Mucosa of stomach (tissue), 1 donor: ENCODE data around the gene HSF2BP.
"Not testable (repeated sequence)": the region's sequence is repeated elsewhere in the genome, so short reads cannot be mapped to it uniquely, and the experiment has no call there.

Experiments
- H3K27me3 ChIP-seq: one replicate; pipeline ENCODE4 v1.7.0; 2013; ENCODE audit warnings: mild to moderate bottlenecking, low read length; ENCODE audit not compliant: control insufficient read depth, insufficient read depth
- H3K36me3 ChIP-seq: one replicate; pipeline ENCODE4 v1.7.0; 2013; ENCODE audit warnings: low read length; ENCODE audit not compliant: control insufficient read depth, insufficient read depth
- H3K4me1 ChIP-seq: one replicate; pipeline ENCODE4 v1.7.0; 2013; ENCODE audit warnings: mild to moderate bottlenecking, low read length; ENCODE audit not compliant: control insufficient read depth, insufficient read depth
- H3K4me3 ChIP-seq: one replicate; pipeline ENCODE4 v1.7.0; 2013; ENCODE audit warnings: low read length
- H3K9ac ChIP-seq: one replicate; pipeline ENCODE4 v1.7.0; 2013; ENCODE audit warnings: mild to moderate bottlenecking, low read length, moderate library complexity
- H3K9me3 ChIP-seq: one replicate; pipeline ENCODE4 v1.7.0; 2013; ENCODE audit warnings: mild to moderate bottlenecking, low read length, moderate library complexity; ENCODE audit not compliant: control insufficient read depth
- donor health status: Pancreatic carcinoma.

HSF2BP gene

DNA sequence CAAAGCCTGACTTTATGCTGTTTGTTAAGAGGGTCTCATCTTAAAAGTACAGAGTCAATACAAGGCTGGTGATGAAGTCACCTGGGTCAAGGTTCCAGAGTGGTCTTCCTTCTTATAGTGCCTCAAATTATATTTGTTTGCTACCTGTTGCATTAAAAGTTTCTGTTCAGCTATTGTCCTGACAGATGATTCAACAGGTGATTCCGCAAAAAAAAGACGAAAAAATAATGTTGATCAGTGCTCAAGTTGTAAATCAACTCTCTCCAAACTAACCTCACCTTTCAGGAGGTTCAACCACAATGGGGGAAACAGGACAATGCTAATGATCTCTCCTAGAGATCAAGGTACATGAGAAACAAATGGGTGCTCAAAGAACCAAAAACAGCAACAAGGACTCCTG lies 35.7 kb downstream of the HSF2BP start:
- Histone ChIP-seq H3K9ac (no peak overlapping the region), H3K36me3 (no peaks in the 10 kb centered on the region), H3K27me3 (no peaks in the 10 kb centered on the region)

DNA sequence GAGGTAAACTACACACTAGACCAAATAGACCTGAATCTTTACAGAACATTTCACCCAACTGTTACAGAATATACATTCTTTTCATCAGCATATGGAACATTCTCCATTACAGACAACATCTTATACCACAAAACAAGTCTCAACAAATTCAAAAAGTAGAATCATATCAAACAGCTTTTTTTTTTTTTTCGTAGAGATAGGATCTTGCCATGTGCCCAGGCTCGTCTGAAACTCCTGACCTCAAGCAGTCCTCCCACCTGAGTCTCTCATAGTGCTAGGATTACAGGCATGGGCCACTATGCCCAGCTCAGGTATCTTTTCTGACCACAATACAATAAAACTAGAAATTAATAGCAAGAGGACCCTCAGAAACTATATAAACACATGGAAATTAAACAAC lies 36.5 kb downstream of the HSF2BP start:
- Histone ChIP-seq H3K9me3 (peaks cover 5% of the 10 kb centered on the region), H3K4me1 (peaks cover 26% of the 10 kb centered on the region), H3K27me3 (no peaks in the 10 kb centered on the region), H3K36me3 (no peaks in the 10 kb centered on the region), H3K4me3 (no peak overlapping the region), H3K9ac (no peak overlapping the region)

More for the DNA sequence above, 35.7 kb downstream of the HSF2BP start:
- Histone ChIP-seq H3K9me3 (peaks cover 5% of the 10 kb centered on the region), H3K4me3 (no peak overlapping the region), H3K4me1 (peaks cover 23% of the 10 kb centered on the region)

- H3K36me3 ChIP-seq = no peaks in the 10 kb centered on the region
- no peaks in the 10 kb centered on the region for H3K27me3 ChIP-seq
- peaks cover 5% of the 10 kb centered on the region for H3K9me3 ChIP-seq
- no peak overlapping the region for H3K4me3 ChIP-seq
- no peak overlapping the region for H3K9ac ChIP-seq
- peaks cover 9% of the 10 kb centered on the region for H3K4me1 ChIP-seq
Observed at GRCh38 chr21:43619856-43620255, 39.4 kb downstream of the HSF2BP start.

DNA sequence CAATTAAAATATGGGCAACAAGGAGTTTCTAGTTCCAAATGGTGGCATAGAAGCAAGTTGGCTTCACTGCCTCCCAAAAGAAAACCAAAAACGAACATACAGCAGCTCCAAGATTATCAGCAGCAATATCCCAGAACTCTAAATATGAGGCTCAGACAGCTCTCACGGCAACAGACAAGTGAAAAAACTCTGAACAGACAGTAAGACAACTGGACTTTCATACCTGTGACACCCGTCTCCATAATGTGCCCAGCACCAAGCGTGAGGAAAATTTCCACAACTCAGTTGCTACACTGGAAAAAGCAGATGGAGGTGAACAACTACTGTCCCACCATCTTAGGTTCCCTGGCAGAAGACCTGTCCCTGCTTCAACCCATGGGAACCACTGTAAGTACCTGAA lies 39.9 kb downstream of the HSF2BP start:
- Histone ChIP-seq H3K4me1 (peaks cover 9% of the 10 kb centered on the region), H3K27me3 (no peaks in the 10 kb centered on the region), H3K9me3 (peaks cover 5% of the 10 kb centered on the region), H3K36me3 (no peaks in the 10 kb centered on the region), H3K9ac (no peak overlapping the region), H3K4me3 (no peak overlapping the region)

DNA sequence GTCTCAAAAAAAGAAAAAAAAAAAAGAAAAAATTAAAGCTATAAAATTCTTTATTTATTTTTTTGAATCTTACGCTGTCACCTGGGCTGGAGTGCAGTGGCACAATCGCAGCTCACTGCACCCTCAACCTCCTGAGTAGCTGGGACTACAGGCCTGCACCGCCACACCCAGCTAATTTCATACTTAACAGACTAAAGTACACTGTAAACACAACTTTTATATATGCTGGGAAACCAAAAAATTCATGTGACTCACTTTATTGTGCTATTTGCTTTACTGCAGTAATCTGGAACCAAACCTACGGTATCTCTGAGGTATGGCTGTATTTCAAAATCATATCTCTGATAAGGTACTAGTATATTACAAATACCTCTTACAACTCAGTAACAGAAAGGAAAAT lies 40.3 kb downstream of the HSF2BP start:
- Histone ChIP-seq H3K4me1 (peaks cover 9% of the 10 kb centered on the region), H3K9me3 (peaks cover 5% of the 10 kb centered on the region), H3K4me3 (no peak overlapping the region), H3K9ac (no peak overlapping the region), H3K27me3 (no peaks in the 10 kb centered on the region), H3K36me3 (no peaks in the 10 kb centered on the region)

GRCh38 chr21:43616861-43617260 lies 42.4 kb downstream of the HSF2BP start:
- H3K9ac ChIP-seq, H3K9me3 ChIP-seq, H3K36me3 ChIP-seq, H3K27me3 ChIP-seq, H3K4me3 ChIP-seq: not testable (repeated sequence)
- peaks cover 13% of the 10 kb centered on the region for H3K4me1 ChIP-seq

DNA sequence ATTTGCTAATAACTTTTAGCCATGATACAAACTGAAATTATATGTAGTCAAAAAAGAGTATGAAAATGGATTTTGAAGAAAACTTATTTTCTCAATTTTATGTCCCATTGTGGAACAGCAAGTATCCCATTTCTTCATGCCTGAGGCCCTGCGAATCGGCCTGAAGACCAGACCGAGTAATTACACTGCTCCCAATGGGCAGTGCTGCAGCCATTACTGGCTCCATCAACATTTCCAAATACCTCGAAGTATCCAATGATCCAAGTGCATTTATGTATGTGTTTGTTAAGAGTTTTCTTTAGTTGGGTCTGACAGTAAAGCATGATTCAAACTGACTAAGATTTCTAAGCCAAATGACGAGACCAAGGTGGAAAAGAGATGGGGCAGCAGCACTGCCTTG lies 44.4 kb downstream of the HSF2BP start:
- Histone ChIP-seq H3K4me1 (peaks cover 20% of the 10 kb centered on the region), H3K4me3 (no peak overlapping the region), H3K36me3 (no peaks in the 10 kb centered on the region), H3K9ac (no peak overlapping the region), H3K27me3 (no peaks in the 10 kb centered on the region), H3K9me3 (no peaks in the 10 kb centered on the region)

DNA sequence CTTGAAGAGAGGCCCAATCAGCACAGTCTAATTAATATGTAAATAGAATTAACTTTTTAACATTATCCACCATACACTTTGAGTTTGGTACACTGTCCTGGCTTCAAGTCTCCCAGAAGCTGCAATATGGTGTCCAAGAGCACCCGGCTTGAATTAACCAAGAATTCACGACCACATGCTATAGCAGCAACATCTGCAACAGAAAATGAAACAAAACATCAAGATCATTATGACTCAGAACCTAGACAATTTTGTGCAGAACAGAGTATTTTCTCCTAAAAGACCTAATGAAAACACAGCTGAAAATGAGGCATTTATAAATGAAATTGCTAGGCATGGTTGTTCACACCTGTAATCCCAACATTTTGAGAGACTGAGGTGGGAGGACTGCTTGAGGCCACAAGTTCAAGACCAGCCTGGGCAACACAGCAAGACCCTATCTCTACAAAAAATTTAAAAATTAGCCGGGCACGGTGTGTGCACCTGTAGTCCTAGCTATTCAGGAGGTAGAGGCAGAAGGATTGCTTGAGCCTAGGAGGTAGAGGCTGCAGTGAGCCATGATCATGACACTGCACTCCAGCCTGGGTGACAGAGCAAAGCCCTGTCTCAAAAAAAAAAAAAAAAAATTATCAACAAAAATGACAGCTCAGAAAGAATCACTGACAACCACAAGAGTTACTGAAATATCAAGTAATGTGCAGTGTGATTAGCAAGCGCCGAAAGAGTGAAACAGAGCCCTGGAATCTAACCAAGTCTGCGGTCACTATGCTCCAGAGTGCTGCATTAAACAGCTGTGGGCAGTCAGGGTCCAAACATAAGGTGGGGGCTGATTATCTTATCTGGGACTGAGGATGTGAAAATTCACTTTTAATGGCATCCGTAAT lies 45.3 kb downstream of the HSF2BP start:
- H3K27me3 ChIP-seq = no peaks in the 10 kb centered on the region
- H3K9ac ChIP-seq = no peak overlapping the region
- H3K4me3 ChIP-seq = no peak overlapping the region
- no peaks in the 10 kb centered on the region for H3K9me3 ChIP-seq
- H3K36me3 ChIP-seq = no peaks in the 10 kb centered on the region
- H3K4me1 ChIP-seq = peaks cover 26% of the 10 kb centered on the region

- peaks cover 17% of the 10 kb centered on the region for H3K4me1 ChIP-seq
- H3K27me3 ChIP-seq = no peaks in the 10 kb centered on the region
- H3K36me3 ChIP-seq = no peaks in the 10 kb centered on the region
- no peak overlapping the region for H3K4me3 ChIP-seq
- H3K9me3 ChIP-seq = no peaks in the 10 kb centered on the region
- H3K9ac ChIP-seq = peak overlapping the region; percentile 18
Observed at GRCh38 chr21:43611598-43612369, 47.5 kb downstream of the HSF2BP start.

DNA sequence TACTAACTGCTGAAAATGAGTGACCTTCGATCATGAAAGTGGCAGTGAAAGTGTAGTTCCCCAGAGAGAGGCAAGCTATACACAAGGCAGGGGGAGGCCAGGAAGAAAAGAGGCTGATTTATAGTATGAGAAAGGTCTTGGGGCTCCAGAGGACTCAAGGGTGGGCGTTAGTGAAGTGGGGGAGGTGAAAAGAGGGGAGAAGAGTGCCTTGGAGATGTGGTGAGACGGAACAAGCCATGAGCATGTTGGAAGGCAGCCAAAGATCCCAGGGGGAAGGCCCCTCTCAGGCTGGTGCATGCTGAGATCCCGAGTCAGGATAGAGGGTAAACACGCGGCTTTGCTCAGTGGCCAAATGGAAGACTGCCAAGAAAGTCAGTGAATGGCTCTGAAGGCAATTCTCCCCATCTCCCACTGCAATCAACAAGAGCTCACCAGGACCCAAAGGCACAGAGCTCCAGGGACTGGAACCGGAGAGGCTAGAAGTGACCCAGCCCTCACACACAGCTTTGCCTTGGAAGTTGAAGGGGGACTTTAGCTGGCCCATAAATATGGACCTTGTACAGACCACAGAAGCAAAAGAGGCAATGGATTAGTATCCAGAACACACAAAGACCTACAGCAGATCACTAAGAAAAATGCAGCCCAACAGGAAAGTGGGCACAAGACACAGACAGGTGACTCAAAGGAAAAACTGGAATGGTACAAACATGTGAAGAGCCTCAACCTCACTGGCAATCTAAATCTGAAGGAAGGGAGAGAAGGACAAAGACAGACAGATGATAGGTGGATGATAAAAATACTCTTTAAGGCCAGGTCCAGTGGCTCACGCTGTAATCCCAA lies 49.6 kb downstream of the HSF2BP start:
- no peak overlapping the region for H3K4me3 ChIP-seq
- no peak overlapping the region for H3K9ac ChIP-seq
- H3K9me3 ChIP-seq = no peaks in the 10 kb centered on the region
- peaks cover 26% of the 10 kb centered on the region for H3K4me1 ChIP-seq
- H3K27me3 ChIP-seq = no peaks in the 10 kb centered on the region
- no peaks in the 10 kb centered on the region for H3K36me3 ChIP-seq

DNA sequence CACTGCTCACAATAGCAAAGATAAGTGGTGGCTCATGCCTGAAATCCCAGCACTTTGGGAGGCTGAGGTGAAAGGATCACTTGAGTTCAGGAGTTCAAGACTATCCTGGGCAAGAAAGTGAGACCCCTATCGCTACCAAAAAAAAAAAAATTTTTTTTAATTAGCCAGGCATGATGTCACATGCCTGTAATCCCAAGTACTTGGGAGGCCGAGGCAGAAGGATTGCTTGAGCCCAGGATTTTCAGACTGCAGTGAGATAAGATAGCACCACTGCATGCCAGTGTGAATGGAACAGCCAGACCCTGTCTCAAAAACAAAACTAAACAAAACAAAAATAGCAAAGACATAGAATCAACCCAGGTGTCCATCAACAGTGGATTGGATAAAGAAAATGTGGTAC lies 50.6 kb downstream of the HSF2BP start:
- H3K36me3 ChIP-seq = no peaks in the 10 kb centered on the region
- no peaks in the 10 kb centered on the region for H3K27me3 ChIP-seq
- peaks cover 26% of the 10 kb centered on the region for H3K4me1 ChIP-seq
- no peak overlapping the region for H3K9ac ChIP-seq
- no peaks in the 10 kb centered on the region for H3K9me3 ChIP-seq
- no peak overlapping the region for H3K4me3 ChIP-seq
